HG03095 (cell line): Measurements from ENCODE around the gene THSD7A.

Experiments
- ATAC-seq: cut with Tn5 transposase; IDR thresholded peaks from one replicate; pipeline ENCODE4 v1.9.1; 2021; ENCODE audit warnings: moderate library complexity; ENCODE audit not compliant: unreplicated experiment

THSD7A gene

GRCh38 chr7:11638011-11638774 is 193.8 kb downstream of the THSD7A start:
- ATAC-seq = no peak

- no peak for ATAC-seq
These were observed 195.7 kb downstream of the THSD7A start for GRCh38 chr7:11636274-11636673.

- ATAC-seq = peak; percentile 42
These were observed 198.7 kb downstream of the THSD7A start for GRCh38 chr7:11633310-11633709.

- no peak for ATAC-seq
These were observed 201.6 kb downstream of the THSD7A start for GRCh38 chr7:11630355-11630754.

GRCh38 chr7:11625669-11626068 is 206.3 kb downstream of the THSD7A start:
- ATAC-seq = no peak

GRCh38 chr7:11623093-11623678 is 208.8 kb downstream of the THSD7A start:
- no peak for ATAC-seq

GRCh38 chr7:11620406-11621253 is 211.4 kb downstream of the THSD7A start:
- ATAC-seq = no peak

- no peak for ATAC-seq
These were observed 215.5 kb downstream of the THSD7A start for GRCh38 chr7:11616466-11616865.

GRCh38 chr7:11615174-11615573 is 216.8 kb downstream of the THSD7A start:
- no peak for ATAC-seq

- peak; percentile 96 for ATAC-seq
These were observed 218.6 kb downstream of the THSD7A start for GRCh38 chr7:11613292-11613930.

- peak; percentile 17 for ATAC-seq
These were observed 219.3 kb downstream of the THSD7A start for GRCh38 chr7:11612737-11613136.

GRCh38 chr7:11609096-11609670 is 222.8 kb downstream of the THSD7A start:
- ATAC-seq = no peak

- ATAC-seq = no peak
These were observed 224.3 kb downstream of the THSD7A start for GRCh38 chr7:11607686-11608085.

GRCh38 chr7:11605749-11606148 is 226.2 kb downstream of the THSD7A start:
- ATAC-seq = no peak

- no peak for ATAC-seq
These were observed 227.5 kb downstream of the THSD7A start for GRCh38 chr7:11604505-11604904.

GRCh38 chr7:11601761-11602160 is 230.2 kb downstream of the THSD7A start:
- no peak for ATAC-seq

GRCh38 chr7:11593322-11593721 is 238.7 kb downstream of the THSD7A start:
- ATAC-seq = no peak

GRCh38 chr7:11592699-11593098 is 239.3 kb downstream of the THSD7A start:
- no peak for ATAC-seq

- ATAC-seq = no peak
These were observed 240.1 kb downstream of the THSD7A start for GRCh38 chr7:11591943-11592342.

- no peak for ATAC-seq
These were observed 240.9 kb downstream of the THSD7A start for GRCh38 chr7:11591055-11591633.

- ATAC-seq = no peak
These were observed 242.7 kb downstream of the THSD7A start for GRCh38 chr7:11589251-11589650.
